C4-2B (cell line): ENCODE measurements around the gene PNPLA2.

Source experiments
- ZFX ChIP-seq: fragments of 450-650 bp; IDR thresholded peaks from 2 replicates; pipeline ENCODE4 v1.6.1; 2017
- TF ChIP-seq, protein P1 (sequence below): fragments of 450-650 bp; conservative IDR thresholded peaks from 2 replicates; pipeline ENCODE4 v1.5.1; 2017; ENCODE audit warnings: mild to moderate bottlenecking

DNA sequence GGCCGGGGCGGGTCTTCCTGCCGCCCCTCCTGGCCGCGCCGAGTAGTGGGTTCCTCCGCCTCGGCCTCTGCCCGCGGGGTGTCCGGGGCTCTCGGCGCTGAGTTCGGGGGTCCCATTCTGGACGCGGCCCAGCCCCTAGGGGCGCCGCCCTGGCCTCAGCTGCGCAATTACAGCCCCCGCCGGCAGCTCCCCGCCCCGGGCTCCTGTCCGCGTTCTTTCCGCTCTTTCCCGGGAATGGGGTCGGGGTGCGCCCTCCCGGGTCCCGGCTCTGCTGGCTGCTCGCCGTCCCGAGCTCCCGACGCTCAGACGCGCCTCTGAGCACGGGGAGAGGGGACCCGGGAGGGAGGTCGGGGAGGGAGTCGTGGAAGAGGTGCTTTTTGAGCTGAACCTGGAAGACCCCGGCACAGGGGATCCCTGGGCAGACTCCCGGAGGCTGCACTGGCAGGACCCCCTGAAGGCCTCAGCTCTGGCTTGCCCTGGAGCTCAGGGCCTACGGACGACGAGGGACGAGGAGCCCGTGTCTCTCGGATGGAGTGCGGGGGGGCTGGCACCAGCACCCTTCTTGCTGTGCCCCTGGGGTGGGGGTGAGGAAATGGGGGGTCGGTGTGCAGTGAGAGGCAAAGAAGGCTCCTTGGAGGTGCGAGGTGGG lies 24.5 kb downstream of the PNPLA2 start:
- TF ChIP-seq, protein P1, sequence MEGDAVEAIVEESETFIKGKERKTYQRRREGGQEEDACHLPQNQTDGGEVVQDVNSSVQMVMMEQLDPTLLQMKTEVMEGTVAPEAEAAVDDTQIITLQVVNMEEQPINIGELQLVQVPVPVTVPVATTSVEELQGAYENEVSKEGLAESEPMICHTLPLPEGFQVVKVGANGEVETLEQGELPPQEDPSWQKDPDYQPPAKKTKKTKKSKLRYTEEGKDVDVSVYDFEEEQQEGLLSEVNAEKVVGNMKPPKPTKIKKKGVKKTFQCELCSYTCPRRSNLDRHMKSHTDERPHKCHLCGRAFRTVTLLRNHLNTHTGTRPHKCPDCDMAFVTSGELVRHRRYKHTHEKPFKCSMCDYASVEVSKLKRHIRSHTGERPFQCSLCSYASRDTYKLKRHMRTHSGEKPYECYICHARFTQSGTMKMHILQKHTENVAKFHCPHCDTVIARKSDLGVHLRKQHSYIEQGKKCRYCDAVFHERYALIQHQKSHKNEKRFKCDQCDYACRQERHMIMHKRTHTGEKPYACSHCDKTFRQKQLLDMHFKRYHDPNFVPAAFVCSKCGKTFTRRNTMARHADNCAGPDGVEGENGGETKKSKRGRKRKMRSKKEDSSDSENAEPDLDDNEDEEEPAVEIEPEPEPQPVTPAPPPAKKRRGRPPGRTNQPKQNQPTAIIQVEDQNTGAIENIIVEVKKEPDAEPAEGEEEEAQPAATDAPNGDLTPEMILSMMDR = no peak; the same call in 1 of the 2 replicates
- no peak for TF ChIP-seq ZFX
